ENCODE results near the gene B4GALNT3. TPM values are rescaled to one million over a fixed set of nuclear protein-coding genes. Genes with fewer than 3 reads are reported as not detected.

Gene B4GALNT3
- total and polyA plus RNA-seq, 2 experiments from 2014 or later: 2.8 to 15.8 TPM

DNA sequence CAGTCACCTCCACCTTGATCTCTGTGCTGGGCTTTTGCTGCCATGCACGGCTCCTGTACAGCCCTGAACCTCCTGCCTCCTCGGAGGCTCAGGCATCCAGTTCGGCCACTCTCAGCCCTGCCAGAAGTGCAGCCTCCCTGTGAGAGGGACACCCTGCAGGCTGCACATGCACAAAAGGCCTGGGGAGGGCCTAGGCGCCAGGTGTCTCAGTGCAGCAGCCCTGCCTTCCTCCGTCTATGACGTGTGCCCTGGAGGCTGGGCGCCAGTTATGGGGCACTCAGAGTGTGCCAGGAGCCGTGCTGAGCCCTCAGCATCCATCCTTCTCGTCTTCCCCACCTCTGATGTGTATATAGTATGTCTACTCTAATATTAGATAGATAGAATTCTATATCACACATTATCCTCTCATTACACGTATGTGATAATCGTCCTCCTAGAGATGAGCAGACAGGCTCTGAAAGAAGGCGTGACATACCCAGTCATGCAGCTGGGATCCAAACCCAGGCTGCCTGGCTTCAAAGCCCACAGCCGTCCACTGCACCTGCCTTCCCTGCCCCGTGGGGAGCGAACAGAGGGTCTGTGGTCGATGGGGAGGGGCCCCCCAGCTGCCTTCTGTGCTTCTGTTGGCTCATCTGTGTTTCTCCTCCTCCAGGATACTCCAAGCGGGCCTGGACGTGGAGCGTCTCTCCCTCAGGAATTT is 101.1 kb downstream of the B4GALNT3 start (continued):
- TF ChIP-seq, protein P1, sequence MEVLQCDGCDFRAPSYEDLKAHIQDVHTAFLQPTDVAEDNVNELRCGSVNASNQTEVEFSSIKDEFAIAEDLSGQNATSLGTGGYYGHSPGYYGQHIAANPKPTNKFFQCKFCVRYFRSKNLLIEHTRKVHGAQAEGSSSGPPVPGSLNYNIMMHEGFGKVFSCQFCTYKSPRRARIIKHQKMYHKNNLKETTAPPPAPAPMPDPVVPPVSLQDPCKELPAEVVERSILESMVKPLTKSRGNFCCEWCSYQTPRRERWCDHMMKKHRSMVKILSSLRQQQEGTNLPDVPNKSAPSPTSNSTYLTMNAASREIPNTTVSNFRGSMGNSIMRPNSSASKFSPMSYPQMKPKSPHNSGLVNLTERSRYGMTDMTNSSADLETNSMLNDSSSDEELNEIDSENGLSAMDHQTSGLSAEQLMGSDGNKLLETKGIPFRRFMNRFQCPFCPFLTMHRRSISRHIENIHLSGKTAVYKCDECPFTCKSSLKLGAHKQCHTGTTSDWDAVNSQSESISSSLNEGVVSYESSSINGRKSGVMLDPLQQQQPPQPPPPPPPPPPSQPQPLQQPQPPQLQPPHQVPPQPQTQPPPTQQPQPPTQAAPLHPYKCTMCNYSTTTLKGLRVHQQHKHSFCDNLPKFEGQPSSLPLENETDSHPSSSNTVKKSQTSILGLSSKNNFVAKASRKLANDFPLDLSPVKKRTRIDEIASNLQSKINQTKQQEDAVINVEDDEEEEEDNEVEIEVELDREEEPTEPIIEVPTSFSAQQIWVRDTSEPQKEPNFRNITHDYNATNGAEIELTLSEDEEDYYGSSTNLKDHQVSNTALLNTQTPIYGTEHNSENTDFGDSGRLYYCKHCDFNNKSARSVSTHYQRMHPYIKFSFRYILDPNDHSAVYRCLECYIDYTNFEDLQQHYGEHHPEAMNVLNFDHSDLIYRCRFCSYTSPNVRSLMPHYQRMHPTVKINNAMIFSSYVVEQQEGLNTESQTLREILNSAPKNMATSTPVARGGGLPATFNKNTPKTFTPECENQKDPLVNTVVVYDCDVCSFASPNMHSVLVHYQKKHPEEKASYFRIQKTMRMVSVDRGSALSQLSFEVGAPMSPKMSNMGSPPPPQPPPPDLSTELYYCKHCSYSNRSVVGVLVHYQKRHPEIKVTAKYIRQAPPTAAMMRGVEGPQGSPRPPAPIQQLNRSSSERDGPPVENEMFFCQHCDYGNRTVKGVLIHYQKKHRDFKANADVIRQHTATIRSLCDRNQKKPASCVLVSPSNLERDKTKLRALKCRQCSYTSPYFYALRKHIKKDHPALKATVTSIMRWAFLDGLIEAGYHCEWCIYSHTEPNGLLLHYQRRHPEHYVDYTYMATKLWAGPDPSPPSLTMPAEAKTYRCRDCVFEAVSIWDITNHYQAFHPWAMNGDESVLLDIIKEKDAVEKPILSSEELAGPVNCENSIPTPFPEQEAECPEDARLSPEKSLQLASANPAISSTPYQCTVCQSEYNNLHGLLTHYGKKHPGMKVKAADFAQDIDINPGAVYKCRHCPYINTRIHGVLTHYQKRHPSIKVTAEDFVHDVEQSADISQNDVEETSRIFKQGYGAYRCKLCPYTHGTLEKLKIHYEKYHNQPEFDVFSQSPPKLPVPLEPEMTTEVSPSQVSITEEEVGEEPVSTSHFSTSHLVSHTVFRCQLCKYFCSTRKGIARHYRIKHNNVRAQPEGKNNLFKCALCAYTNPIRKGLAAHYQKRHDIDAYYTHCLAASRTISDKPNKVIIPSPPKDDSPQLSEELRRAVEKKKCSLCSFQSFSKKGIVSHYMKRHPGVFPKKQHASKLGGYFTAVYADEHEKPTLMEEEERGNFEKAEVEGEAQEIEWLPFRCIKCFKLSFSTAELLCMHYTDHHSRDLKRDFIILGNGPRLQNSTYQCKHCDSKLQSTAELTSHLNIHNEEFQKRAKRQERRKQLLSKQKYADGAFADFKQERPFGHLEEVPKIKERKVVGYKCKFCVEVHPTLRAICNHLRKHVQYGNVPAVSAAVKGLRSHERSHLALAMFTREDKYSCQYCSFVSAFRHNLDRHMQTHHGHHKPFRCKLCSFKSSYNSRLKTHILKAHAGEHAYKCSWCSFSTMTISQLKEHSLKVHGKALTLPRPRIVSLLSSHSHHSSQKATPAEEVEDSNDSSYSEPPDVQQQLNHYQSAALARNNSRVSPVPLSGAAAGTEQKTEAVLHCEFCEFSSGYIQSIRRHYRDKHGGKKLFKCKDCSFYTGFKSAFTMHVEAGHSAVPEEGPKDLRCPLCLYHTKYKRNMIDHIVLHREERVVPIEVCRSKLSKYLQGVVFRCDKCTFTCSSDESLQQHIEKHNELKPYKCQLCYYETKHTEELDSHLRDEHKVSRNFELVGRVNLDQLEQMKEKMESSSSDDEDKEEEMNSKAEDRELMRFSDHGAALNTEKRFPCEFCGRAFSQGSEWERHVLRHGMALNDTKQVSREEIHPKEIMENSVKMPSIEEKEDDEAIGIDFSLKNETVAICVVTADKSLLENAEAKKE (CRISPR knock-in tag; IDR thresholded peaks at IDR 0.05): no peak
- TF ChIP-seq STAT1 (IDR thresholded peaks at IDR 0.05; ENCODE audit: unreplicated experiment): no peak

DNA sequence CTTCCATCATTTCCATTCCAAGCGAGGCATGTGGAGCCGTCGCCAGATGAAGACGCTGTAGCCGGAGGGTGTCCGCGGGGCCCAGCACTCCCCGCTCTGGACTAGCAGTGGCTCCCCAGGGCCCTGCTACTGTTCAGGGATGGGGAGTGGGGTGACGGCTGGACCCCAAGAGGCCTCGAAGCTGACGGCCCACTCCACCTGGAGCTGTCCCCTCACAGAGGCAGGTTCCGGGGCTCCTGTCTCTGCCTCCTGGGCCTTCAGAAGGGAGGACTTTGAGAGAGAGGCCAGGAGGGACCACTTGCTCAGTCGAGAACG is 101.6 kb downstream of the B4GALNT3 start:
- ATAC-seq: no peak
- TF ChIP-seq, protein P2, sequence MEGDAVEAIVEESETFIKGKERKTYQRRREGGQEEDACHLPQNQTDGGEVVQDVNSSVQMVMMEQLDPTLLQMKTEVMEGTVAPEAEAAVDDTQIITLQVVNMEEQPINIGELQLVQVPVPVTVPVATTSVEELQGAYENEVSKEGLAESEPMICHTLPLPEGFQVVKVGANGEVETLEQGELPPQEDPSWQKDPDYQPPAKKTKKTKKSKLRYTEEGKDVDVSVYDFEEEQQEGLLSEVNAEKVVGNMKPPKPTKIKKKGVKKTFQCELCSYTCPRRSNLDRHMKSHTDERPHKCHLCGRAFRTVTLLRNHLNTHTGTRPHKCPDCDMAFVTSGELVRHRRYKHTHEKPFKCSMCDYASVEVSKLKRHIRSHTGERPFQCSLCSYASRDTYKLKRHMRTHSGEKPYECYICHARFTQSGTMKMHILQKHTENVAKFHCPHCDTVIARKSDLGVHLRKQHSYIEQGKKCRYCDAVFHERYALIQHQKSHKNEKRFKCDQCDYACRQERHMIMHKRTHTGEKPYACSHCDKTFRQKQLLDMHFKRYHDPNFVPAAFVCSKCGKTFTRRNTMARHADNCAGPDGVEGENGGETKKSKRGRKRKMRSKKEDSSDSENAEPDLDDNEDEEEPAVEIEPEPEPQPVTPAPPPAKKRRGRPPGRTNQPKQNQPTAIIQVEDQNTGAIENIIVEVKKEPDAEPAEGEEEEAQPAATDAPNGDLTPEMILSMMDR (conservative IDR thresholded peaks at IDR 0.05; ENCODE audit: low read depth in 2 of 2): no peak
- TF ChIP-seq, protein P1 (CRISPR knock-in tag; IDR thresholded peaks at IDR 0.05): no peak
- TF ChIP-seq POLR2AphosphoS5 (IDR thresholded peaks at IDR 0.05; ENCODE audit: low read depth) (no peak), STAT1 (IDR thresholded peaks at IDR 0.05; ENCODE audit: unreplicated experiment) (no peak), JUNB (IDR thresholded peaks at IDR 0.05; ENCODE audit: unreplicated experiment) (no peak), ZNF114 (CRISPR knock-in tag; IDR thresholded peaks at IDR 0.05) (no peak), ZNF331 (CRISPR knock-in tag; IDR thresholded peaks at IDR 0.05; ENCODE audit: low read depth) (no peak), NANOG (IDR thresholded peaks at IDR 0.05; ENCODE audit: borderline replicate concordance) (no peak)

More for the DNA sequence above, 101.6 kb downstream of the B4GALNT3 start:
- H3K27me3 Mint-ChIP-seq (ENCODE audit: insufficient read depth, low read depth, poor library complexity): peaks cover 27% of the 10 kb centered on the region
- no peak overlapping the region for H2AFZ ChIP-seq
- H3K4me3 Mint-ChIP-seq: no peak overlapping the region
- H3F3A ChIP-seq (replicated peaks; ENCODE audit: low read depth): no peaks in the 10 kb centered on the region
- H3K27me3 ChIP-seq (ENCODE audit: insufficient read depth): no peaks in the 10 kb centered on the region
- H3K9me2 ChIP-seq (ENCODE audit: insufficient read depth): no peaks in the 10 kb centered on the region
- no peak overlapping the region for H3K27ac Mint-ChIP-seq
- H3K36me3 ChIP-seq (ENCODE audit: insufficient read depth): no peaks in the 10 kb centered on the region
- H3K4me1 Mint-ChIP-seq: no peaks in the 10 kb centered on the region; the same call in 2 of the 3 replicates
- H3K4me1 ChIP-seq (ENCODE audit: insufficient read depth): no peaks in the 10 kb centered on the region
- no peaks in the 10 kb centered on the region for H3K79me2 ChIP-seq (replicated peaks; ENCODE audit: insufficient read depth)
- H3K4me2 ChIP-seq: no peak overlapping the region
- no peak overlapping the region for H3K4me3 ChIP-seq
- no peak overlapping the region for H3K27ac ChIP-seq (ENCODE audit: low read depth)
- H4K20me1 ChIP-seq (replicated peaks; ENCODE audit: insufficient read depth): no peaks in the 10 kb centered on the region
- no peaks in the 10 kb centered on the region; the same call in 2 of the 3 replicates for H3K36me3 Mint-ChIP-seq (ENCODE audit: low read depth)
- H3K9me3 Mint-ChIP-seq: no peaks in the 10 kb centered on the region; the same call in 2 of the 3 replicates
- DNase-seq (ENCODE audit: low spot score): no peak
